ENCODE data around the gene CTIF. TPM values are rescaled to one million over a fixed set of nuclear protein-coding genes. Genes with fewer than 3 reads are reported as not detected.
A peak's percentile ranks its signal among the peaks of the same experiment; 100 is the strongest.

CTIF gene
- total RNA-seq, 4 donors from 2014 or later, result 14.1 to 78.2 (median 18.4) TPM

GRCh38 chr18:48663931-48664847 is 125.4 kb downstream of the CTIF start:
- Histone ChIP-seq H3K27me3 (no peaks in the 10 kb centered on the region), H3K4me3 (no peak overlapping the region), H3K4me1 (peaks cover 0 to 5% (median under 1%) of the 10 kb centered on the region in 4 donors), H3K36me3 (peaks cover 0 to 5% (median 0%) of the 10 kb centered on the region in 4 donors), H3K27ac (no peak overlapping the region), H3K9me3 (no peaks in the 10 kb centered on the region)
- intact Hi-C loops (cut with DNase I; ENCODE audit: low total_unique reads), result loop anchor here (2.0 to 10.0 kb wide), 2 partner anchors 187 to 1109 kb away; no protein-coding TSS in a partner anchor
- WGBS, 2 donors (ENCODE audit: low coverage in 1 of 2), result 48% methylated on average over 29 of the region's 29 CpGs; no CpG with 5 or more reads in 1 of the 2 donors
- TF ChIP-seq CTCF (IDR thresholded peaks at IDR 0.05), result peak; percentile 80 to 92 (median 87)
- no peak for TF ChIP-seq EP300 (IDR thresholded peaks at IDR 0.05; ENCODE audit: low read depth)
- TF ChIP-seq POLR2A (IDR thresholded peaks at IDR 0.05), result no peak
- TF ChIP-seq POLR2AphosphoS5 (IDR thresholded peaks at IDR 0.05), result no peak
- in situ Hi-C loops (cut with MboI; ENCODE audit: low pct_ligation_motif_present in 1 of 4, low pct_unique_long_range_greater_than_20kb in 1 of 4, low sequenced_read_pairs in 3 of 4), result loop anchor here (5.0 to 25.0 kb wide), 3 partner anchors 187 to 202 kb away; no protein-coding TSS in a partner anchor
- DNase-seq, result peak; percentile 75

- Histone ChIP-seq H3K27me3 (no peaks in the 10 kb centered on the region), H3K36me3 (peaks cover 0 to 5% (median 0%) of the 10 kb centered on the region in 4 donors), H3K4me3 (no peak overlapping the region), H3K9me3 (no peaks in the 10 kb centered on the region), H3K4me1 (peaks cover 0 to 5% (median under 1%) of the 10 kb centered on the region in 4 donors), H3K27ac (no peak overlapping the region)
- intact Hi-C loops (cut with DNase I; ENCODE audit: low total_unique reads) (loop anchor here (2.0 to 10.0 kb wide), 2 partner anchors 189 to 1111 kb away; no protein-coding TSS in a partner anchor), in situ Hi-C loops (cut with MboI; ENCODE audit: low pct_ligation_motif_present in 1 of 4, low pct_unique_long_range_greater_than_20kb in 1 of 4, low sequenced_read_pairs in 3 of 4) (loop anchor here in 3 of 4 donors (10.0 to 25.0 kb wide), 2 partner anchors 191 to 203 kb away; no protein-coding TSS in a partner anchor)
- DNase-seq, result no peak
- TF ChIP-seq CTCF (IDR thresholded peaks at IDR 0.05) (no peak), POLR2A (IDR thresholded peaks at IDR 0.05) (no peak), POLR2AphosphoS5 (IDR thresholded peaks at IDR 0.05) (no peak), EP300 (IDR thresholded peaks at IDR 0.05; ENCODE audit: low read depth) (no peak)
These were observed 126.8 kb downstream of the CTIF start for GRCh38 chr18:48665654-48666053.

GRCh38 chr18:48666613-48667012 is 127.8 kb downstream of the CTIF start:
- Histone ChIP-seq H3K9me3 (no peaks in the 10 kb centered on the region), H3K4me3 (no peak overlapping the region), H3K27ac (no peak overlapping the region), H3K36me3 (peaks cover 0 to 7% (median 2%) of the 10 kb centered on the region in 4 donors), H3K27me3 (no peaks in the 10 kb centered on the region), H3K4me1 (peaks cover 0 to 5% (median under 1%) of the 10 kb centered on the region in 4 donors)
- in situ Hi-C loops (cut with MboI; ENCODE audit: low pct_ligation_motif_present in 1 of 4, low pct_unique_long_range_greater_than_20kb in 1 of 4, low sequenced_read_pairs in 3 of 4), result loop anchor here in 3 of 4 donors (10.0 to 25.0 kb wide), 2 partner anchors 192 to 204 kb away; no protein-coding TSS in a partner anchor
- 95% methylated on average over 4 of the region's 4 CpGs; no CpG with 5 or more reads in 1 of the 2 donors for WGBS, 2 donors (ENCODE audit: low coverage in 1 of 2)
- TF ChIP-seq EP300 (IDR thresholded peaks at IDR 0.05; ENCODE audit: low read depth) (no peak), CTCF (IDR thresholded peaks at IDR 0.05) (no peak), POLR2A (IDR thresholded peaks at IDR 0.05) (no peak), POLR2AphosphoS5 (IDR thresholded peaks at IDR 0.05) (no peak)
- DNase-seq, result no peak
- intact Hi-C loops (cut with DNase I; ENCODE audit: low total_unique reads), result loop anchor here (10.0 kb wide), 1 partner anchor 1112 kb away; no protein-coding TSS in a partner anchor

Measured in transverse colon (tissue), 4 donors.